Ovary (tissue), 9 donors: ENCODE results near the gene THOC2. TPM values are rescaled to one million over a fixed set of nuclear protein-coding genes. Genes with fewer than 3 reads are reported as not detected.
"Not testable (repeated sequence)": the region's sequence is repeated elsewhere in the genome, so short reads cannot be mapped to it uniquely, and the experiment has no call there.

Experiments used
- DNase-seq, 5 donors: peaks; one replicate each; pipeline ENCODE4 v3.0.0-alpha.2; 2019 to 2020
- H3K27ac ChIP-seq, 2 donors: fragments of 200-600 bp; one replicate each; pipeline versions ENCODE4 v1.5.1 to v1.8.0; 2019 to 2022
- H3K27me3 ChIP-seq: fragments of 200-600 bp; one replicate; pipeline ENCODE4 v1.8.0; 2022
- H3K36me3 ChIP-seq: fragments of 200-600 bp; sonication (generic); one replicate; pipeline ENCODE4 v1.5.1; 2019
- H3K4me1 ChIP-seq: one replicate; pipeline ENCODE4 v1.8.1; 2013; ENCODE audit warnings: mild to moderate bottlenecking, moderate library complexity; ENCODE audit not compliant: insufficient read depth
- H3K4me3 ChIP-seq: fragments of 200-600 bp; sonication (generic); one replicate; pipeline ENCODE4 v1.5.1; 2017
- H3K9me3 ChIP-seq, 2 donors: fragments of 200-600 bp in 1 of 2; sonication (generic) in 1 of 2; one replicate each; pipeline versions ENCODE4 v1.5.1 to v1.8.1; 2013 to 2019; ENCODE audit warnings: mild to moderate bottlenecking in 1 of 2, moderate library complexity in 1 of 2
- CTCF ChIP-seq, 3 donors: fragments of 450-650 bp in 2 of 3; fragments of 200-600 bp in 1 of 3; IDR thresholded peaks; one replicate each; pipeline versions ENCODE4 v1.5.1 to v1.8.0; 2016 to 2022; ENCODE audit warnings: antibody characterized with exemption in 3 of 3, mild to moderate bottlenecking in 1 of 3
- EP300 ChIP-seq: sonication (generic); formaldehyde crosslinking; IDR thresholded peaks from one replicate; pipeline ENCODE4 v1.6.1; 2017; ENCODE audit warnings: antibody characterized with exemption
- POLR2A ChIP-seq: fragments of 450-650 bp; IDR thresholded peaks from one replicate; pipeline ENCODE4 v1.6.1; 2017; ENCODE audit warnings: antibody characterized with exemption, mild to moderate bottlenecking, moderate library complexity
- WGBS, 3 donors: extraction: QIAGEN DNeasy Blood & Tissue Kit in 1 of 3; methylation state at CpG; one replicate each; pipeline versions ENCODE4 v1.1.5 to v1.1.7; 2013 to 2017; 5-methylcytosine and 5-hydroxymethylcytosine counted together
- intact Hi-C, 4 donors: fragments of 100-400 bp; cut with DNase I; formaldehyde crosslinking; loops; one replicate each; pipeline versions ENCODE4 v1.11.0 to v1.15.1; 2022 to 2023
- polyA plus RNA-seq, 2 donors: library from polyadenylated mRNA; stranded (reverse); fragments of 200-250 nt in 1 of 2; fragments of 350-450 nt in 1 of 2; fragmentation: Illumina TruSeq in 1 of 2; extraction: RNeasy Lipid Tissue Mini Kit (QIAGEN cat#74804) in 1 of 2; gene quantifications; one replicate each; pipeline ENCODE4 v1.2.3, GENCODE V29; 2013 to 2014
- total RNA-seq, 7 donors: library from RNA; depleted of rRNA in 2 of 7; stranded (reverse); fragments of >200 nt in 2 of 7; fragmentation: NEBNext Ultra II Directional in 3 of 7; extraction: Animal tissue kit (Norgen Biotek cat#: 25700) in 3 of 7; gene quantifications; one replicate each; pipeline versions ENCODE4 v1.1.0 to v1.2.4, GENCODE V29; 2016 to 2023
- donor health status: DM: no; HTN: no; CAD: no; lungs with moderate emphysema.
- donor health status: DM: no; HTN: no; CAD: no.
- donor health status: Bipolar disorder and iron deficiency.
- donor health status: DM: yes; HTN: yes; CAD: no.
- donor health status: DM: no; HTN: no; CAD: no.
- donor health status: DM: yes; HTN: yes; CAD: no.

THOC2 gene
- total and polyA plus RNA-seq, 9 donors = 37.0 to 91.9 (median 77.7) TPM

- no peaks in the 10 kb centered on the region for H3K4me1 ChIP-seq
- H3K9me3 ChIP-seq = no peaks in the 10 kb centered on the region
- no peak overlapping the region for H3K4me3 ChIP-seq
- no peak overlapping the region for H3K27ac ChIP-seq
- DNase-seq = no peak
- no peaks in the 10 kb centered on the region for H3K36me3 ChIP-seq
- TF ChIP-seq POLR2A = no peak
- no peak for TF ChIP-seq EP300
- TF ChIP-seq CTCF (IDR thresholded peaks at IDR 0.05) = no peak
- no peaks in the 10 kb centered on the region for H3K27me3 ChIP-seq
- intact Hi-C loops = loop anchor here in 1 of 4 donors (2.0 kb wide), 1 partner anchor 33 kb away; no protein-coding TSS in a partner anchor
Measured at GRCh38 chrX:123682186-123682585, 50.7 kb downstream of the THOC2 start.

DNA sequence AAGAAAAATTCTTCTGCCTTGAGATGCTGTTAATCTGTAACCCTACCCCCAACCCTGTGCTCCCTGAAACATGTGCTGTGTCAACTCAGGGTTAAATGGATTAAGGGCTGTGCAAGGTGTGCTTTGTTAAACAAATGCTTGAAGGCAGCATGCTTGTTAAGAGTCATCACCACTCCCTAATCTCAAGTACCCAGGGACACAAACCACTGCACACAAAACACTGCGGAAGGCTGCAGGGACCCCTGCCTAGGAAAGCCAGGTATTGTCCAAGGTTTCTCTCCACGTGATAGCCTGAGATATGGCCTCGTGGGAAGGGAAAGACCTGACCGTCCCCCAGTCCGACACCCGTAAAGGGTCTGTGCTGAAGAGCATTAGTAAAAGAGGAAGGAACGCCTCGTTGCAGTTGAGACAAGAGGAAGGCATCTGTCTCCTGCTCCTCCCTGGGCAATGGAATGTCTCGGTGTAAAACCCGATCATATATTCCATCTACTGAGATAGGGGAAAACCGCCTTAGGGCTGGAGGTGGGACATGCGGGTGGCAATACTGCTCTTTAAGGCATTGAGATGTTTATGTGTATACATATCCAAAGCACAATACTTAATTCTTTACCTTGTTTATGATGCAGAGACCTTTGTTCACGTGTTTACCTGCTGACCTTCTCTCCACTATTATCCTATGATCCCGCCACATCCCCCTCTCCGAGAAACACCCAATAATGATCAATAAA lies 53.0 kb downstream of the THOC2 start:
- H3K4me3 ChIP-seq, H3K27me3 ChIP-seq, H3K9me3 ChIP-seq, intact Hi-C loops, DNase-seq, H3K4me1 ChIP-seq, H3K36me3 ChIP-seq, H3K27ac ChIP-seq: not testable (repeated sequence)
- 82 to 87% (median 86%) methylated on average over 15 of the region's 15 CpGs for WGBS, 3 donors

GRCh38 chrX:123675154-123675553 lies 57.7 kb downstream of the THOC2 start:
- H3K36me3 ChIP-seq = no peaks in the 10 kb centered on the region
- 83 to 96% (median 84%) methylated on average over 2 of the region's 2 CpGs for WGBS, 3 donors

DNA sequence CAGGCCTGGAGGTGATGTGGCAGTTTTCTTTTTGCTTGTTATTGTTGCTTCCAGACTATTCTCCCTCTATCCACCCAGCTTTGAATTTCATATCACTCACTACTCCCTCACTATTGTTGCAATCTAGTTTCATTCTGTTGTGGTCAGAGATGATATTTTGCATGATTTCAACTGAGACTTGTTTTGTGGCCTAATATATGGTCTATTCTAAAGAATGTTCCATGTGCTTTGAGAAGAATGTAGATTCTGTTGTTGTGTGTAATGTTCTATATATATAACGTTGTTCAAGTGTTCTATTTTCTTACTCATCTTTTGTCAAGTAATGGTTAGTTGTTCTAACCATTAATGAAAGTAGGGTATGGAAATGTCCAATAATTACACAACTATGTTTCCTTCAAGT lies 59.0 kb downstream of the THOC2 start:
- Histone ChIP-seq H3K4me3 (no peak overlapping the region), H3K9me3 (no peaks in the 10 kb centered on the region), H3K27ac (no peak overlapping the region), H3K36me3 (no peaks in the 10 kb centered on the region), H3K27me3 (no peaks in the 10 kb centered on the region), H3K4me1 (no peaks in the 10 kb centered on the region)
- TF ChIP-seq EP300 = no peak
- no peak for TF ChIP-seq POLR2A
- TF ChIP-seq CTCF (IDR thresholded peaks at IDR 0.05) = no peak
- no peak for DNase-seq
- 45 to 57% (median 51%) methylated on average over 1 of the region's 1 CpG for WGBS, 3 donors
- intact Hi-C loops = no loop called here

More at GRCh38 chrX:123675154-123675553, 57.7 kb downstream of the THOC2 start:
- TF ChIP-seq CTCF (IDR thresholded peaks at IDR 0.05) (no peak), EP300 (no peak), POLR2A (no peak)
- Histone ChIP-seq H3K27ac (no peak overlapping the region), H3K27me3 (no peaks in the 10 kb centered on the region), H3K4me3 (no peak overlapping the region), H3K9me3 (no peaks in the 10 kb centered on the region), H3K4me1 (no peaks in the 10 kb centered on the region)
- intact Hi-C loops = no loop called here
- DNase-seq = no peak

- TF ChIP-seq CTCF (IDR thresholded peaks at IDR 0.05) = no peak
- TF ChIP-seq POLR2A = no peak
- no peak for TF ChIP-seq EP300
- Histone ChIP-seq H3K4me1 (no peaks in the 10 kb centered on the region), H3K27me3 (no peaks in the 10 kb centered on the region), H3K4me3 (no peak overlapping the region), H3K9me3 (no peaks in the 10 kb centered on the region), H3K27ac (no peak overlapping the region), H3K36me3 (no peaks in the 10 kb centered on the region)
- DNase-seq = no peak
- intact Hi-C loops = no loop called here
- 78 to 87% (median 84%) methylated on average over 3 of the region's 3 CpGs for WGBS, 3 donors
Measured at GRCh38 chrX:123665197-123665596, 67.7 kb downstream of the THOC2 start.

GRCh38 chrX:123664467-123665167 lies 68.2 kb downstream of the THOC2 start:
- intact Hi-C loops, H3K27ac ChIP-seq, H3K4me1 ChIP-seq, H3K27me3 ChIP-seq, H3K36me3 ChIP-seq, H3K9me3 ChIP-seq, H3K4me3 ChIP-seq, DNase-seq: not testable (repeated sequence)
- 85 to 89% (median 85%) methylated on average over 6 of the region's 6 CpGs for WGBS, 3 donors

DNA sequence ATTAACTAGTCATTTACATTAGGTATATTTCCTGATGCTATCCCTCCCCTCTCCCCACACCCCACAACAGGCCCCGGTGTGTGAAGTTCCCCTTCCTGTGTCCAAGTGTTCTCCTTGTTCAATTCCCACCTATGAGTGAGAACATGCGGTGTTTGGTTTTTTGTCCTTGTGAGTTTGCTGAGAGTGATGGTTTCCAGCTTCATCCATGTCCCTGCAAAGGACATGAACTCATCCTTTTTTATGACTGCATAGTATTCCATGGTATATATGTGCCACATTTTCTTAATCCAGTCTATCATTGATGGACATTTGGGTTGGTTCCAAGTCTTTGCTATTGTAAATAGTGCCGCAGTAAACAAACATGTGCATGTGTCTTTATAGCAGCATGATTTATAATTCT lies 69.1 kb downstream of the THOC2 start:
- intact Hi-C loops, H3K27me3 ChIP-seq, H3K27ac ChIP-seq, H3K4me1 ChIP-seq, DNase-seq, H3K4me3 ChIP-seq, H3K36me3 ChIP-seq, H3K9me3 ChIP-seq: not testable (repeated sequence)
- 89 to 94% (median 90%) methylated on average over 3 of the region's 3 CpGs for WGBS, 3 donors
